Measurements from ENCODE around the gene SPEN.

SPEN gene

DNA sequence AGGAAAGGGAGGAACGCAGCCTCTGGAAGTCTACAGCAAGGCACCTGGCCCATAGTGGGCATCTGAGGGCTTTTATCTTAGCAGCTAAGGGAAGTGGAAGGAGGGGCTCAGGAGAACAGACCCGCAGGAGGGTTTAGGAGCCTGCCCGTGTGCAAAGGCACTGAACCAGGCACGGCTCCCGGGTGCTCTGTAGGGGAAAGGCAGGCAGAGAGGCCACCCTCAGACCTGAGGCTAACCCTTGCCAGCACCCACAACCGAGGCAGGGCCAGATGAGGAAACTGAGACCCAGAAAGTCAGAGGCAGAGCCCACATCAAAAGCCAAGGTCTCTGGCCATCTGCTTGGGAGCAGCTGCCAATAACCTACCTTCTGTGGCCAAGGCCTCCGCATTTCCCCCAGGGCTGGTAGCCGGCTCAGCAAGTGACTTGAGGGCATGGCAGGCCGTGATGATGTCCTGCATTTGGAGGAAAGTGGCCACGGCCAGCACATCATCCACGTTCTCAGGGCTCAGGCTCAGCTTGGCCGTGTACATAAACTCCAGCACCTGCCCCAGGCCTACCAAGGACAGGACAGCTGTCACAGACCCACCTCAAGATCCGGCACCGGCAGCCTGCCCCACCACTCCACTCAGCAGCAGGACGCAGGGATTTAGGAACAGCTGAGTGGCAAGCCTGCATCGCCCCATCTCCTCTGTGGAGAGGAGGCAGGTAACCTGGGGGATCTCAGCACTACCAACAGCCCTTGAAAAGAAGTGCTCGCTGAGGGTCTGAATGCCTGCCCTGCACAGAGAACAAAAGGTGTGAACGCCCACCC lies 99.3 kb downstream of the SPEN start:
- Mint-ChIP-seq H3K4me3 (no peak overlapping the region), H3K36me3 (ENCODE audit: low read depth) (peaks cover 85% of the 10 kb centered on the region), H3K4me1 (ENCODE audit: low read depth) (peaks cover 56% of the 10 kb centered on the region), H3K27me3 (no peaks in the 10 kb centered on the region), H3K27ac (peak overlapping the region; percentile 98), H3K9me3 (no peaks in the 10 kb centered on the region)
- DNase-seq: no peak

DNA sequence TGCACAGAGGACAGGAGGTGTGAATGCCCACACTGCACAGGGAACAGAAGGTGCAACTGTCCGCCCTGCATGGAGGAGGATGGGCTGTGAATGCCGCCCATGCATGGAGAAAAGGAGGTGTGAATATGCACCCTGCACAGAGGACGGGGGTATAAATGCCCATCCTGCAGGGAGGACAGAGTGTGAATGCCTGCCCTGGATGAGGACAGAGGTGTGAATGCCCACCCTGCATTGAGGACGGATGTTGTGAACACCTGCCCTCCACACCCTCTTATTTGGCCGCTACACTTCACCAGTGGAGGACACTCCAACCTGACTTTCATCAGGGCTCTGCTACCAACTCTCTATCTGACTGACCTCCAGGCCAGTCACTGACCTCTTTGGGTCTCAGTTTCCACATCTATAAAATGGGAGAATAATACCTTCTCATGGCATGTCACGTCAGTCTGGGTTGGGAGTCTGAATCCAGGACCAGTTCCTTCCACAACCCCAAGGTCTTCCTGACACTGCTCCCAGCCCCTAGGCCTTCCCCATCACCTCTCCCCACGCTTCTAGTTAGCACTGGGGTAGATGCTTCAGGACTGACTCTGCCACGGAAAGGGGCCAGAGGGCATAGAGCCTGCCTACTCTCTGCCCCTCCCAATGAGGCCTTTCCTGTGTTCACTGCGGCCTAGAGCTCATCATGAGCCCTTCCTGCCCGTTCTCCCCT lies 100.0 kb downstream of the SPEN start:
- Mint-ChIP-seq H3K4me1 (ENCODE audit: low read depth) (peaks cover 64% of the 10 kb centered on the region), H3K27ac (peak overlapping the region; percentile 98), H3K9me3 (no peaks in the 10 kb centered on the region), H3K36me3 (ENCODE audit: low read depth) (peaks cover 85% of the 10 kb centered on the region), H3K27me3 (no peaks in the 10 kb centered on the region), H3K4me3 (peak overlapping the region; percentile 66)
- no peak for DNase-seq

DNA sequence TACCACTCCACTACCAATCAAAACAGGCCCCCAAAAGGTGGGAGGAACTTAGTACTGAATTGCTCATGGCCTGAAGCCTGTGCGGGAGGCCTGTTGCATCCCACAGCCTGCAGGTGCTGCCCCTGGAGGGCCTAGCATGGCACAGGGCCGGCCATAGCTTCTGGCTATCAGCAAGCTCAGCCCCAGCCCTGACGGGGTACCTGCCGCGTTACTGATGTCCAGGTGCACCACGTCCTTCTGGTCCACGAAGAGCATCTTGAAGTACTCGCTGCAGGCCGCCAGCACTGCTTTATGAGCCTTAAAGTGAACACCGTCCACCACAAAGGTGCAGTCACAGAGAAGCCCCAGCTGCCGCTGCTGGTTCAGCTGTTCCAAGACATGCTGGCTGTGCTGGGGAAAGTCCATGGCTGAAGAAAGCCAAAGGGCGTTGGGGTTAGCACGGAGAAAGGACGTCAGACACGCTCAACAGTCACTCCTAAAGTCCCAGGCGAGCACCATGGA lies 100.6 kb downstream of the SPEN start:
- H3K4me1 Mint-ChIP-seq (ENCODE audit: low read depth): peaks cover 68% of the 10 kb centered on the region

DNA sequence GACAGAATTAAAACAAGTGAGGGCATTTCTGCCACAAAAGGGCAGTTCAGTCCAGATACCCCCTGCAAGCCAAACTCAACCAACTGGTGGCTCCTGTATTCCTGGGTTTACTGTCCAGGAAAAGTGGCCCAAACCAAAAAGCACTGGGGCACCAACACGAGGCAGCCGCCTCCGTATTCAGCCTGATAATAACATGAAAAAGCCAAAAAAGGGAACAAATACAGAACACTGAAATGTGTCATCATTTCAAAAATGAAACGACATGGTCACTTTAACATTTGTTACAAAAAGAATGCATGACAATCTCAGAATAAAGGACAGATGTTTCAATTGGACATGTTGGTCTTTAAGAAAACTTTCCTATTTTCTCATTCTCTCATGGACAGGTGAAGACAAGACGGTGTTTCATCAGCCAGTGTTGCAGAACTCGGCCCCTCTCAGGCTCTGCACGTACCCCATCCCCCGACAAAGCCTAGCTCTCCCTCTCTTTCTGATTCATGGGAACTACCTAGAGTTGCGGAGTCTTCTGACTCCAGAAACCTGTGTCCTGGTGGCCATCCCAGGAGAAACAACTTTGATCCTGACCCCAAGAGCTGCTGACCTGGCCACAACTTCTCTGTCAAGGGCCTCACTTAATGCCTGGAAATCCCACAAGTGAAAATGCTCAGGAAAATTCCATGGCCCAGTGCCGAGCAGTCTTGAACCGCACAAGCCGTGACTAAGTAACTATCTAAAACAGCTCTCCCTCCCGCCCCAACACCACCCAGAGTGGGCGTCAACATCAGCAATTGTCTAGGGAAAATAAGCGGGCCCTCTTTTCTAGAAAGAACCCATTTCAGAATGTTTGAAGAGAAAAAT lies 101.3 kb downstream of the SPEN start:
- Mint-ChIP-seq H3K4me1 (ENCODE audit: low read depth) (peaks cover 75% of the 10 kb centered on the region), H3K27me3 (no peaks in the 10 kb centered on the region), H3K27ac (peak overlapping the region; percentile 98), H3K9me3 (no peaks in the 10 kb centered on the region), H3K4me3 (peak overlapping the region; percentile 66), H3K36me3 (ENCODE audit: low read depth) (peaks cover 84% of the 10 kb centered on the region)
- DNase-seq: no peak

More for the DNA sequence above, 100.6 kb downstream of the SPEN start:
- H3K27ac Mint-ChIP-seq: peak overlapping the region; percentile 98
- H3K9me3 Mint-ChIP-seq: no peaks in the 10 kb centered on the region
- peak; percentile 47 for DNase-seq
- H3K36me3 Mint-ChIP-seq (ENCODE audit: low read depth): peaks cover 82% of the 10 kb centered on the region
- H3K4me3 Mint-ChIP-seq: peak overlapping the region; percentile 66
- no peaks in the 10 kb centered on the region for H3K27me3 Mint-ChIP-seq

DNA sequence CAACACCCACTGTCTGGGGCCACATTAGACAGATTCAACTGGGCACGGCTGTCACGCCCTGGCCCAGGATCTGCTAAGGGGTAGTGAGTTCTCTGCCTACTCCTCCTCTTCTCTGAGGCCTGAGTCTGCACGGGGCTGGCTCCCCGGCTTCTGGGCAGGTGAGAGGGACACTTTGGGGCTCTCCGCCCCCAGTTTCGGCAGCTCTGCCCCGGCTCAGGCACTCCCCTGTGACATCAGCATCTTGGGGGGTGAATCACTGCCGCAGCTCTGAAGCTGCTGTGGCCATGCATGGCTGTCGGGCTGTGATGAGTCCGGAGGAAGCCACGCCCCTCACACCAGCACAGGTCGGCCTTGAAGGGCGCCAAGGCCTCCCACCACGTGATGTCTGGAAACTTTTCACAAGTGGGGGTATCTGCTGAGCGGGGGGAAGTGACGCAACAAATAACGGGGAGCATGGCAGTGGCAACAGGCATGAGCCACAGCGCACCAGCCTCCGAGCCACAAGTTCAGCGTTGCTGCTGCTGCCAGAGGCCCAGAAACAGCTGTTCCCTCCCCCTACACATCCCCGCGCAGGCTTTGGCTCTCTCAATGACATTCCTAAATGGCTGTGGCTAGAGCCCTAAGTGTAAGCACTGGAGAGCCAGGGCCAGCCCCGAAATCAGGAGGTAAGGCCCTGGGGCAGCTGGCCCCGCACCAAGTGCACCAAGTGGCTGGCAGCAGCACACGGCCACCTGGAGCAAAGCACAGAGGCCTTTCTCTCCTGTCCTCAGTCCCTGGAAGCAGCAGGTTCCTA lies 102.1 kb downstream of the SPEN start:
- Mint-ChIP-seq H3K36me3 (ENCODE audit: low read depth) (peaks cover 87% of the 10 kb centered on the region), H3K9me3 (no peaks in the 10 kb centered on the region), H3K4me3 (peak overlapping the region; percentile 66), H3K27ac (peak overlapping the region; percentile 98), H3K4me1 (ENCODE audit: low read depth) (peaks cover 83% of the 10 kb centered on the region), H3K27me3 (no peaks in the 10 kb centered on the region)
- DNase-seq: peak; percentile 89

DNA sequence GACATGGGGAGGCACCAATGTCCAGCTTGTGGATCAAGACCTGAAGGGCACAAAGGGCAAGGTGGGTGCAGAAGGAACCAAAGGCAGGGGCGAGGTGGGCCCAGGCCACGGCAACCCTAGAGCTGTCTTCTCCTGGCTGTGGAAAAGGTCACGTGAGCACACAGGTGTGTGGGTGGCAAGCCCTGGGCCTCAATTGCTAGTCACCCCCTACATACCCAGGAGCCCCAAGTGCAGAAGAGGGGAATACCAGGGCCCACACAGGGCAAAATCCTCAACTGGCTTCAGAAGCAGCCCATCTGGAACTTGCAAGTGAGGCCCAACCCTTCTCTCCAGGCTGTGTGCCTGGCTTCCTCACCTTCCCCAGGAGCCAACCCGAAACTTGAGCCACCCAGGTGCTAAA lies 102.8 kb downstream of the SPEN start:
- Mint-ChIP-seq H3K27me3 (no peaks in the 10 kb centered on the region), H3K4me1 (ENCODE audit: low read depth) (peaks cover 87% of the 10 kb centered on the region), H3K4me3 (peak overlapping the region; percentile 66), H3K9me3 (no peaks in the 10 kb centered on the region), H3K27ac (peak overlapping the region; percentile 98), H3K36me3 (ENCODE audit: low read depth) (peaks cover 86% of the 10 kb centered on the region)
- peak; percentile 78 for DNase-seq

DNA sequence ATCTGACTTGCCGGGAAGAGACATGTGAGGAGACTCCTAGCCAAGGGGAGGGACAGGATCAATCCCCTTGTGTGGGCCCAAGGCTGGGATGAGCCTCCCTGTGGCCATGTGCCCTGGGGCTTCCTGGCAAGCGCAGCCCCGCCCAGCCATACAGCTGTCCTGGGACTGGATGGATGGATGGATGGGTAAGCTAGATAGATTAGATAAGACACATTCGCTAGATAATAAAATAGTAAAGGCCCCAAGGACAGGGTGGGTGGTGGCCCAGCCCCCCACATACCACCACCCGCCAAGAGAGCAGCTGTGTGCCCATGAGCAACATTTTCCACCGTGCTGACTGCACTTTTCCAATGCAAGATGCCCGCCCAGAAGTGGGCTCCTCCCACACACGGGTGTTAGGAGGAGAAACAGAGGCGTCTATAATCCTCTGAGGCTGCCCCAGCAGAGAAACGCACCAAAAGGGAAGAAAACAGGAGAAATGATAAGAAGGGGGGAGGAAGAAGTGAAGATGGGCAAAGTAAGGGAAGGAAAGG lies 103.3 kb downstream of the SPEN start:
- H3K4me3 Mint-ChIP-seq: peak overlapping the region; percentile 66
- peak overlapping the region; percentile 98 for H3K27ac Mint-ChIP-seq
- peak; percentile 83 for DNase-seq
- no peaks in the 10 kb centered on the region for H3K9me3 Mint-ChIP-seq
- H3K36me3 Mint-ChIP-seq (ENCODE audit: low read depth): peaks cover 88% of the 10 kb centered on the region
- peaks cover 92% of the 10 kb centered on the region for H3K4me1 Mint-ChIP-seq (ENCODE audit: low read depth)
- no peaks in the 10 kb centered on the region for H3K27me3 Mint-ChIP-seq

DNA sequence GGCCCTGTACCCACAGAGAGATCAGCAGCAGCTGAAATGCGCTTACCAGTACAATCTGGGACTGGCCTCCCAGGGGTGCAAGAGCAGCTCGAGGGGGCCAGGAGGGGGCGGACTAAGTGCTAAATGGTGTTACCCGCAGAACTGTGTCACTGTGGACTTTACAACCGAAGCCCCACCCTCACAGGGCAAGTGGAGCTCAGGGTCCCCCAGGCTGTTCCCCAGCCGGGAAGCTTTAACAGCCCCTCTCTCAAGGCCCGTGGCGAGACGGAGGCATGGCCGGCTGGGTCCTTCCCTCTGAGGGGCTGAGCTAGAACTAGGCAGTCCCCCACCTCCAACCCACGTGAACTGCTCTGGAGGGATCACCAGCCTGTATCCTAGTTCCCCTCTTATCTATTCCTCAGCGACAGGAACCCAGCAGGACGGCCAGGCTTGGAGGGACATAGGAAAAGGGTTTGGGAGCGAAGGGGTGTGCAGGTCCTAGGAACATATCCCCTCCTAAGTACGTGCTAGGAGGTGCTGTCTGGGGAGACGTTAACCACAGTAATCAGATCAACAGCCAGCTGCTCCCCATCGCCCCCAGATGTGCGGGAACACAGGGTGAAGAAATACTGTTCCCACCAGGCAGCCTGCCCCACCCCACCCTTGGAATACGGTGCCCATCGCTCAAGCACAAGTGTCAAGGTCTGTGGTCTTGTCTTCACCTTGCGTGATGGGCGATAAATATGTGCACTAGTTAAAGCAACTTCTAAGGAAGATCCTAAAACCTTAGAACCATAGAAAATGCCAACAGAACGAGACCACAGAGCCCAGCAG lies 104.0 kb downstream of the SPEN start:
- no peaks in the 10 kb centered on the region for H3K9me3 Mint-ChIP-seq
- no peaks in the 10 kb centered on the region for H3K27me3 Mint-ChIP-seq
- peaks cover 90% of the 10 kb centered on the region for H3K36me3 Mint-ChIP-seq (ENCODE audit: low read depth)
- H3K4me3 Mint-ChIP-seq: peak overlapping the region; percentile 66
- DNase-seq: peak; percentile 73
- H3K4me1 Mint-ChIP-seq (ENCODE audit: low read depth): peaks cover 93% of the 10 kb centered on the region
- H3K27ac Mint-ChIP-seq: peak overlapping the region; percentile 98

DNA sequence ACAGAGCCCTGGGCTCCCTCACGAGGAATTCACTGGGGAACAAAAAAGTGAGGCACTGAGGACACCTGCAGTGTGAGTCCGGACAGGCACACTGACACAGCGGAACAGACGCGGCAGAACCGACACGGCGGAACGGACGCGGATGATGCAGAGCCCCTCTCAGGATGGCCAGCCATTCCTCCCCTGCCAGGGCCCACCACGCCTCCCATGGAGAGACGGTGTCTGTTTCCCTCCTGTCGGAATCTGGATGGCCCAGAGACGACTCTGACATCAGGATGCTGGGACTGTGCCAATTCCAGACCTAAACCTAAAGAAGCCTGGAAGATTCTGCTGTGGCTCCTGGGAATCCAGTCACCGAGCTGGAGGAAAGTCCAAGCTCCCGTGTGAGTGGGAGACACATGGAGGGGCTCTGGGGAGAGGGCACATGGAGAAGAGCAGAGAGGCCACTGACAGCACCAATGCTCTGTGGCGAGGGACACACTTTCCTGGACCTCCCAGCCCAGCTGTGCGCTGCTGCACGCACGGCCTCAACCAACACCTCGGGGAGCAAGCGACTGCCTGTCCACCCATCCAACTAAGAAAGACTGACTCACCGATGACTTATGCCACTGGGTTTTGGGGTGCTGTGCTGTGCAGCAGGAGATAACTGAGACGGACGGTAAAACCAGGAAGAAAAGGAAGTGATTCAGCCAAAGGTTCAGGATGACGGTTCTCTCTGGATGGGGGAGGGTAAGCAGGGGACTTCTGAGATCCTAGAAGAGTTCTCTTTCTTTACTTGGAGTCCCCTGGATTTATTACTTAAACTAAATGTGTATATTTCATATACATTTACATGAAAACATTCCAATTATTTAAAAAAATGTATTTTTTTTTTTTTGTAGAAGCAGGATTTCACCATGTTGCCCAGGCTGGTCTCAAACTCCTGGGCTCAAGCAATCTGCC lies 105.1 kb downstream of the SPEN start:
- Mint-ChIP-seq H3K27ac (peak overlapping the region; percentile 98), H3K4me3 (peak overlapping the region; percentile 66)

DNA sequence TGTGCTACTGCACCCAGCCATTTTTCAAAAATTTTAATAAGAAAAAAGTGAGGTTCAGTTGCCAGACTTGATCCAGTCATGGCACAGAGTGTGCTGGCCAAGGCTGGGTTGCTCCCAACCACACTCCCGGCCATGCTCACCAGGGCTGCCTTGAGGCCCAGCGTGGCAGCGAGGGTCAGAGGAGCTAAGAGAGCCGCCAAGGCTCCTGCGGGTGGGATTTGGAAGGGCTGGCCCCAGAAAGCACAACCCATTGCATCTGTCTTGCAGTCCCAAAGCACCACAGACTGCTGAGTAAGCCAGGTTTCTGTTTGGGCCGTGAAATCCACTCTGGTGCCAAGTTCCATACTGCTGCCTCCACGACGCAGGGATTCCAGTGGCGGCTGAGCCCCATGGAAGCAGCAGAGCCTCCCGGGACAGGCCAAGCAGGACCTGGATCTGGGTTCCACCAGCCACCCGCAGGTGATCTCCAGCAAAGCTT lies 105.8 kb downstream of the SPEN start:
- no peak overlapping the region for H3K4me3 Mint-ChIP-seq

More for the DNA sequence above, 105.1 kb downstream of the SPEN start:
- H3K36me3 Mint-ChIP-seq (ENCODE audit: low read depth): peaks cover 86% of the 10 kb centered on the region
- no peak for DNase-seq
- H3K9me3 Mint-ChIP-seq: no peaks in the 10 kb centered on the region
- H3K4me1 Mint-ChIP-seq (ENCODE audit: low read depth): peaks cover 92% of the 10 kb centered on the region
- no peaks in the 10 kb centered on the region for H3K27me3 Mint-ChIP-seq

DNA sequence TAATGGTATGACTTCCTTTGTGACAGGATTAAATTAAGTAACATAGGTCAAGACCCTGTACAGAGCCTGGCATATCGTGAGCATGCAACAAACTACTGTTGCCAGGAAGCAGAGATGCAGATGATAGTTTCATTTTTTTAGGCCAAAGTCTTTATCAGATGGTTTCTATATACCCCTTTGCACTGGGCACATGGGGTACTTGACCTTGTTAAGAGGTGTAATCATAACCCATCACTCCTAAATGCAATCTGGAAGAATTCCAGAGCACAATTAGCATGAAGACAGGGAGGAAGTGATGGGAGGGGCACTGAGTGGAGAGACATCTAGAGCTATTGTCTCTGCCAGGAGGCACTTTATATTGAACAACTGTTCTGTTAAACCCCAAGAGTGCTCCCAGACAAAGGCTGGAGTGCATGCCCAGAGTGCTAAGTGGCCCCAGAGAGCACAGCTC lies 106.3 kb downstream of the SPEN start:
- no peak for DNase-seq
- H3K36me3 Mint-ChIP-seq (ENCODE audit: low read depth): peaks cover 85% of the 10 kb centered on the region
- no peaks in the 10 kb centered on the region for H3K27me3 Mint-ChIP-seq
- H3K9me3 Mint-ChIP-seq: no peaks in the 10 kb centered on the region
- no peak overlapping the region for H3K4me3 Mint-ChIP-seq
- peaks cover 92% of the 10 kb centered on the region for H3K4me1 Mint-ChIP-seq (ENCODE audit: low read depth)
- peak overlapping the region; percentile 82 for H3K27ac Mint-ChIP-seq

More for the DNA sequence above, 105.8 kb downstream of the SPEN start:
- no peaks in the 10 kb centered on the region for H3K27me3 Mint-ChIP-seq
- H3K9me3 Mint-ChIP-seq: no peaks in the 10 kb centered on the region
- H3K36me3 Mint-ChIP-seq (ENCODE audit: low read depth): peaks cover 85% of the 10 kb centered on the region
- peak overlapping the region; percentile 82 for H3K27ac Mint-ChIP-seq
- H3K4me1 Mint-ChIP-seq (ENCODE audit: low read depth): peaks cover 92% of the 10 kb centered on the region
- DNase-seq: no peak

DNA sequence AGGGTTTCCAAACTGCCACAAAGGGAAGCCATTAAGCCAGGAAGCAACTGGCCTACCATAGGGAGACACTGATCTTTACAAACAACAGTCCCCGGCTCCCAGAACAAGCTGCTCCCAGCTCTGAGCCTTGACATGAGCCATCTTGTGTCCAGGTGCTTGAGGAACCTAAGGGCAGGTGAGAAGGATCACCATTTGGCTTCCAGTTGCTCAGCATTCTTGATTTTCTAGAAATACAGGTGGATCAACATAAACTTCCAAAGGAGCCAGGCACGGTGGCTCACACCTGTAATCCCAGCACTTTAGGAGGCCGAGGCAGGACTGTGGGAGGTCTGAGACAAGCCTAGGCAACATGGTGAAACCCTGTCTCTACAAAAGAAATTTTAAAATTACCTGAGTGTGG lies 106.8 kb downstream of the SPEN start:
- Mint-ChIP-seq H3K4me3 (no peak overlapping the region), H3K27me3 (no peaks in the 10 kb centered on the region), H3K27ac (peak overlapping the region; percentile 82), H3K9me3 (no peaks in the 10 kb centered on the region), H3K4me1 (ENCODE audit: low read depth) (peaks cover 92% of the 10 kb centered on the region), H3K36me3 (ENCODE audit: low read depth) (peaks cover 80% of the 10 kb centered on the region)
- no peak for DNase-seq
